GM23338 (cell line): ENCODE data around the gene ASS1. TPM values are rescaled to one million over a fixed set of nuclear protein-coding genes. Genes with fewer than 3 reads are reported as not detected.
A peak's percentile ranks its signal among the peaks of the same experiment; 100 is the strongest.

Experiments
- ATAC-seq: fragments of 200-7000 bp; cut with Tn5 transposase; 3 replicates; pipeline ENCODE4 v1.9.1; 2020
- DNase-seq: peaks from one replicate; pipeline ENCODE4 v3.0.0-alpha.2; 2015; ENCODE audit warnings: low spot score
- H2AFZ ChIP-seq: fragments of 200-600 bp; sonication (generic); 2 replicates; pipeline ENCODE4 v1.8.0; 2016; ENCODE audit warnings: antibody characterized with exemption, mild to moderate bottlenecking, moderate library complexity
- H3F3A ChIP-seq: fragments of 200-600 bp; sonication (generic); replicated peaks from 2 replicates; pipeline ENCODE4 v1.8.0; 2017; ENCODE audit warnings: antibody characterized with exemption, mixed run types, low read depth
- H3K27ac ChIP-seq: fragments of 200-600 bp; sonication (generic); 2 replicates; pipeline ENCODE4 v1.6.1; 2016; ENCODE audit warnings: low read depth
- H3K27me3 ChIP-seq: fragments of 200-600 bp; sonication (generic); 2 replicates; pipeline ENCODE4 v1.8.0; 2016; ENCODE audit warnings: mild to moderate bottlenecking, mixed run types, moderate library complexity; ENCODE audit not compliant: insufficient read depth
- H3K36me3 ChIP-seq: fragments of 200-600 bp; sonication (generic); 2 replicates; pipeline ENCODE4 v1.8.0; 2016; ENCODE audit warnings: mild to moderate bottlenecking; ENCODE audit not compliant: insufficient read depth
- H3K4me1 ChIP-seq: fragments of 200-600 bp; sonication (generic); 2 replicates; pipeline ENCODE4 v1.8.0; 2016; ENCODE audit warnings: mild to moderate bottlenecking, moderate library complexity; ENCODE audit not compliant: insufficient read depth
- H3K4me2 ChIP-seq: fragments of 200-600 bp; sonication (generic); 2 replicates; pipeline ENCODE4 v1.7.1; 2017; ENCODE audit warnings: mixed run types
- H3K4me3 ChIP-seq: fragments of 200-600 bp; sonication (generic); 2 replicates; pipeline ENCODE4 v1.6.1; 2016; ENCODE audit warnings: mixed run types
- H3K79me2 ChIP-seq: fragments of 200-600 bp; sonication (generic); replicated peaks from 2 replicates; pipeline ENCODE4 v1.8.0; 2017; ENCODE audit warnings: mild to moderate bottlenecking; ENCODE audit not compliant: insufficient read depth
- H3K9me2 ChIP-seq: fragments of 200-600 bp; sonication (generic); 2 replicates; pipeline ENCODE4 v1.8.0; 2017; ENCODE audit not compliant: insufficient read depth
- H4K20me1 ChIP-seq: fragments of 200-600 bp; sonication (generic); replicated peaks from 2 replicates; pipeline ENCODE4 v1.8.0; 2017; ENCODE audit warnings: mild to moderate bottlenecking; ENCODE audit not compliant: insufficient read depth
- H3K27ac Mint-ChIP-seq: 2 replicates; pipeline ENCODE4 v1.8.0; 2020; ENCODE audit warnings: inconsistent platforms, mild to moderate bottlenecking, moderate library complexity, mixed read lengths
- H3K27me3 Mint-ChIP-seq: 3 replicates; pipeline ENCODE4 v1.8.0; 2022; ENCODE audit warnings: low read depth, mild to moderate bottlenecking, moderate library complexity, mixed read lengths, inconsistent platforms; ENCODE audit not compliant: insufficient read depth, poor library complexity
- H3K36me3 Mint-ChIP-seq: 3 replicates; pipeline ENCODE4 v1.8.0; 2021; ENCODE audit warnings: low read depth, mild to moderate bottlenecking, inconsistent platforms, moderate library complexity, mixed read lengths
- H3K4me1 Mint-ChIP-seq: 3 replicates; pipeline ENCODE4 v1.8.0; 2020; ENCODE audit warnings: mild to moderate bottlenecking, inconsistent platforms, mixed read lengths
- H3K4me3 Mint-ChIP-seq: 3 replicates; pipeline ENCODE4 v1.8.0; 2021; ENCODE audit warnings: moderate library complexity, mild to moderate bottlenecking, inconsistent platforms, mixed read lengths
- H3K9me3 Mint-ChIP-seq: 3 replicates; pipeline ENCODE4 v1.8.0; 2020; ENCODE audit warnings: moderate library complexity, mild to moderate bottlenecking, inconsistent platforms, mixed read lengths
- CREB1 ChIP-seq: fragments of 250-450 bp; sonication (Bioruptor Pico); IDR thresholded peaks from 2 replicates; pipeline ENCODE4 v1.5.0; 2020; ENCODE audit warnings: low read depth, mild to moderate bottlenecking, moderate library complexity
- CTCF ChIP-seq, 2 experiments: fragments of 200-600 bp in 1 of 2; sonication (generic) in 1 of 2; conservative IDR thresholded peaks; 2 replicates each; pipeline versions ENCODE4 v1.5.1 to v1.6.1; 2016 to 2017; ENCODE audit warnings: antibody characterized with exemption in 2 of 2, low read depth in 2 of 2, mild to moderate bottlenecking in 2 of 2, moderate library complexity in 1 of 2
- POLR2AphosphoS5 ChIP-seq: IDR thresholded peaks from 2 replicates; pipeline ENCODE4 v1.6.1; 2016; ENCODE audit warnings: antibody characterized with exemption, low read depth
- ZNF462 ChIP-seq: fragments of 250-450 bp; sonication (Bioruptor Pico); IDR thresholded peaks from 2 replicates; pipeline ENCODE4 v1.5.0; 2020; ENCODE audit warnings: mild to moderate bottlenecking, moderate library complexity
- polyA plus RNA-seq: library from polyadenylated mRNA; unstranded; fragments of >200 nt; fragmentation: Nextera tagmentation; extraction: Ambion mirVana; gene quantifications from 2 replicates; pipeline ENCODE4 v1.2.1, GENCODE V29; 2016
- total RNA-seq: library from RNA; depleted of rRNA; stranded (reverse); fragments of >200 nt; shearing (Covaris generic); gene quantifications from 2 replicates; pipeline ENCODE4 v1.2.3, GENCODE V29; 2014

Gene ASS1
- total and polyA plus RNA-seq, 2 experiments from 2014 or later: 65.8 to 103 TPM

- Histone ChIP-seq H3F3A (no peaks in the 10 kb centered on the region), H3K4me3 (no peak overlapping the region), H4K20me1 (no peaks in the 10 kb centered on the region), H3K79me2 (no peaks in the 10 kb centered on the region), H3K36me3 (no peaks in the 10 kb centered on the region), H2AFZ (no peak overlapping the region), H3K9me2 (no peaks in the 10 kb centered on the region), H3K27ac (no peak overlapping the region), H3K4me2 (no peak overlapping the region), H3K27me3 (no peaks in the 10 kb centered on the region), H3K4me1 (peaks cover 5% of the 10 kb centered on the region; the same call in 1 of the 2 replicates)
- Mint-ChIP-seq H3K27me3 (peaks cover 3% of the 10 kb centered on the region), H3K27ac (no peak overlapping the region), H3K9me3 (no peaks in the 10 kb centered on the region), H3K4me1 (peaks cover 22% of the 10 kb centered on the region), H3K36me3 (peaks cover 6% of the 10 kb centered on the region; the same call in 1 of the 3 replicates), H3K4me3 (no peak overlapping the region)
- ATAC-seq (no peak), DNase-seq (no peak)
- TF ChIP-seq CTCF (conservative IDR thresholded peaks at IDR 0.05; ENCODE audit: low read depth in 2 of 2): 0 out of 4 replicates have a peak, but pooled peaks of 1 of the 2 experiments have one; percentile 15
- no peak for TF ChIP-seq CREB1 (CRISPR knock-in tag)
- TF ChIP-seq ZNF462: no peak
Measured at GRCh38 chr9:130426467-130426773, 18.3 kb upstream of the ASS1 start.

- Mint-ChIP-seq H3K36me3 (peaks cover 6% of the 10 kb centered on the region; the same call in 1 of the 3 replicates), H3K9me3 (no peaks in the 10 kb centered on the region), H3K27me3 (peaks cover 5% of the 10 kb centered on the region), H3K4me3 (no peak overlapping the region), H3K4me1 (peaks cover 18% of the 10 kb centered on the region), H3K27ac (peak overlapping the region; percentile 29; the same call in 1 of the 2 replicates)
- Histone ChIP-seq H3K27me3 (no peaks in the 10 kb centered on the region), H3K79me2 (no peaks in the 10 kb centered on the region), H2AFZ (no peak overlapping the region), H3K27ac (no peak overlapping the region), H3K4me1 (0 out of 2 replicates have a peak, but pooled peaks cover under 1% of the 10 kb centered on the region), H3K9me2 (no peaks in the 10 kb centered on the region), H3K36me3 (no peaks in the 10 kb centered on the region), H3F3A (no peaks in the 10 kb centered on the region), H3K4me2 (no peak overlapping the region), H3K4me3 (no peak overlapping the region), H4K20me1 (no peaks in the 10 kb centered on the region)
- DNase-seq (no peak), ATAC-seq (no peak; the same call in 2 of the 3 replicates)
- TF ChIP-seq POLR2AphosphoS5: no peak
- no peak for TF ChIP-seq ZNF462
Measured at GRCh38 chr9:130426883-130427282, 17.9 kb upstream of the ASS1 start.
